ENCODE results near the gene SLC10A3.

- TF ChIP-seq POLR2A (IDR thresholded peaks at IDR 0.05), result no peak
- no peak for TF ChIP-seq CTCF (IDR thresholded peaks at IDR 0.05)
Observed at GRCh38 chrX:154531626-154532025, 41.2 kb upstream of the SLC10A3 start.
